Measurements from ENCODE around the gene NLN. TPM values are rescaled to one million over a fixed set of nuclear protein-coding genes. Genes with fewer than 3 reads are reported as not detected.

Gene NLN
- total RNA-seq, 1 donor from 2014 or later: 45.8 TPM

DNA sequence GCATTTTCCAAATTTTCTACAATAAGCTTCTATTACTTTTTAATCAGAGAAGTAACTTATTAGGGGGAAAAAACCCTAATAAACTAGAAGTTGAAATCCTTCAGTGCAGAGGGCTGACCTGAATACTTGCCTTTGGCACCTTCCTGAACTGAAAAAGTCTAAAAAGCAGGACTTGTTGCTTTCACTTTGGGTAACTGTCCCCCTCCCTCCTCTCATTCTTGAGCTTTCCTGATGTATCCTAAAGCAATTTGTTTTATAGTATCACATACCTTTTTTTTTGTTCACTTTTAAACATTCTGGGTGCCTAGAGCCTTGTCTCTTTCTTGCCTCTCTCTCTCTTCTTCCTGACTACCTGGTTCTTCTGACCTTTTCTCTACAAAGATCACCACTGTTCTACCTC, 140.4 kb downstream of the NLN start:
- H3K27ac Mint-ChIP-seq (ENCODE audit: unreplicated experiment): no peak overlapping the region
- no peak for DNase-seq (ENCODE audit: low spot score)

GRCh38 chr5:65863747-65864146, 141.7 kb downstream of the NLN start:
- H3K9me3 Mint-ChIP-seq (ENCODE audit: unreplicated experiment): no peaks in the 10 kb centered on the region
- no peak overlapping the region for H3K27ac Mint-ChIP-seq (ENCODE audit: unreplicated experiment)
- DNase-seq (ENCODE audit: low spot score): no peak
- H3K27me3 Mint-ChIP-seq (ENCODE audit: unreplicated experiment): peaks cover 1% of the 10 kb centered on the region
- H3K4me3 Mint-ChIP-seq (ENCODE audit: unreplicated experiment): no peak overlapping the region
- no peak for TF ChIP-seq CTCF (IDR thresholded peaks at IDR 0.05; ENCODE audit: unreplicated experiment)
- peaks cover 31% of the 10 kb centered on the region for H3K4me1 Mint-ChIP-seq (ENCODE audit: unreplicated experiment)
- H3K36me3 Mint-ChIP-seq (ENCODE audit: low read depth, unreplicated experiment): peaks cover 3% of the 10 kb centered on the region

More for the DNA sequence above, 140.4 kb downstream of the NLN start:
- H3K4me1 Mint-ChIP-seq (ENCODE audit: unreplicated experiment): peaks cover 26% of the 10 kb centered on the region
- no peak for TF ChIP-seq CTCF (IDR thresholded peaks at IDR 0.05; ENCODE audit: unreplicated experiment)
- no peak overlapping the region for H3K4me3 Mint-ChIP-seq (ENCODE audit: unreplicated experiment)
- H3K9me3 Mint-ChIP-seq (ENCODE audit: unreplicated experiment): no peaks in the 10 kb centered on the region
- peaks cover 3% of the 10 kb centered on the region for H3K36me3 Mint-ChIP-seq (ENCODE audit: low read depth, unreplicated experiment)
- H3K27me3 Mint-ChIP-seq (ENCODE audit: unreplicated experiment): peaks cover 2% of the 10 kb centered on the region

DNA sequence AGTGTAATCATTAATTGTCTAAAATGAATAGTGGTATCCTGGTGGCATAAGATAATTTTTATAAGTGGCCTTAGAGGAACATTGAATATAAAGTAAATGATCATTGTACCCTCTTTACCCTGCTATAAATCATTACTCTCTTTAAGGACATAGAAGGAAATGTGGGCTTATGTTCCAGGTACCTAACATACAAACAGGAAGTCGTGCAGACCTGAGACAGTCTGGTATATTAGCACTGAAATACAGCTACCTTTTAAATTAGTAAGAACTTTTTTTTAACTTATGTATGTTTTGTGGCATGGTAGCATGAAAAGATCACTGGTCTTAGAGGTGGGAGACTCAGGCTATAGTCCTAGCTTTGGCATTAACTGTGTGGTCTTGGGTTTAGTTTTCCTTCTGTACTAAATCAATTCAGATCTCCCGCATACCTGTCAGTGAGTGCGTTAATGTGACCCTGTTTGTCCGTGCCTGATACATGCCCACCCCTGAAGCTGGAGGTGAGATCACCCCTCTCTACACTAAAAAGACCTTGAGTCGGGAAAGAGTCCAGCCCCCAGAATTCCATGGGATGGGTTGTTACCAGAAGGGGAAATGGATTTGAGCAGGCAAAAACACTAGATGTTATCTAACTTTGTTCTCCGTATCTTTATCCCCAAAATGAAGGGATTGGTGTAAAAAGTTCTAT, 145.0 kb downstream of the NLN start:
- Mint-ChIP-seq H3K4me3 (ENCODE audit: unreplicated experiment) (no peak overlapping the region), H3K36me3 (ENCODE audit: low read depth, unreplicated experiment) (no peaks in the 10 kb centered on the region), H3K27ac (ENCODE audit: unreplicated experiment) (peak overlapping the region; percentile 92), H3K27me3 (ENCODE audit: unreplicated experiment) (no peaks in the 10 kb centered on the region), H3K4me1 (ENCODE audit: unreplicated experiment) (peaks cover 21% of the 10 kb centered on the region), H3K9me3 (ENCODE audit: unreplicated experiment) (no peaks in the 10 kb centered on the region)
- no peak for TF ChIP-seq CTCF (IDR thresholded peaks at IDR 0.05; ENCODE audit: unreplicated experiment)
- peak; percentile 5 for DNase-seq (ENCODE audit: low spot score)

GRCh38 chr5:65867542-65868195, 145.7 kb downstream of the NLN start:
- Mint-ChIP-seq H3K9me3 (ENCODE audit: unreplicated experiment) (no peaks in the 10 kb centered on the region), H3K27ac (ENCODE audit: unreplicated experiment) (peak overlapping the region; percentile 92), H3K27me3 (ENCODE audit: unreplicated experiment) (no peaks in the 10 kb centered on the region), H3K4me1 (ENCODE audit: unreplicated experiment) (peaks cover 21% of the 10 kb centered on the region), H3K4me3 (ENCODE audit: unreplicated experiment) (no peak overlapping the region), H3K36me3 (ENCODE audit: low read depth, unreplicated experiment) (no peaks in the 10 kb centered on the region)
- no peak for DNase-seq (ENCODE audit: low spot score)
- no peak for TF ChIP-seq CTCF (IDR thresholded peaks at IDR 0.05; ENCODE audit: unreplicated experiment)

DNA sequence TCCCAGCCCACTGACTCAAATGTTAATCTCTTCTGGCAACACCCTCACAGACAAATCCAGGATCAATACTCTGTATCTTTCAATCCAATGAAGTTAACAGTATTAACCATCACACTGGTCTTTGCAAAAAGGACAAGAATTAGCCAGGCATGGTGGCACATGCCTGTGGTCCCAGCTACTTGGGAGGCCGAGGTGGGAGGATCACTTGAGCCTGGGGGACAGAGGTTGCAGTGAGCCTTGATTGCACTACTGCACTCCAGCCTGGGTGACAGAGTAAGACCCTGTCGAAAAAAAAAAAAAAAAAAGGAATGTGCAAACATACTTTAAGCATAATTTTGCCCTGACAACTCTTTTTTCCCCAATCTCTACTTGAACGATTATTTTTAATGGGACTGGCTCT, 146.5 kb downstream of the NLN start:
- no peak for DNase-seq (ENCODE audit: low spot score)
- H3K4me1 Mint-ChIP-seq (ENCODE audit: unreplicated experiment): peaks cover 21% of the 10 kb centered on the region
- no peak overlapping the region for H3K4me3 Mint-ChIP-seq (ENCODE audit: unreplicated experiment)
- no peaks in the 10 kb centered on the region for H3K27me3 Mint-ChIP-seq (ENCODE audit: unreplicated experiment)
- TF ChIP-seq CTCF (IDR thresholded peaks at IDR 0.05; ENCODE audit: unreplicated experiment): no peak
- H3K36me3 Mint-ChIP-seq (ENCODE audit: low read depth, unreplicated experiment): no peaks in the 10 kb centered on the region
- no peak overlapping the region for H3K27ac Mint-ChIP-seq (ENCODE audit: unreplicated experiment)
- no peaks in the 10 kb centered on the region for H3K9me3 Mint-ChIP-seq (ENCODE audit: unreplicated experiment)

Data from endothelial cell (in vitro differentiated cells).